Fibroblast of skin of left quadriceps (primary cell): ENCODE results near the gene PCNT.
"Not testable (repeated sequence)": the region's sequence is repeated elsewhere in the genome, so short reads cannot be mapped to it uniquely, and the experiment has no call there.

ENCODE experiments used
- DNase-seq, 2 experiments: peaks; one replicate each; pipeline ENCODE4 v3.0.0-alpha.2; 2013; ENCODE audit warnings: low read depth in 2 of 2

Gene PCNT

GRCh38 chr21:46361176-46361575 is 37.2 kb downstream of the PCNT start:
- no peak for DNase-seq

GRCh38 chr21:46361935-46362334 is 38.0 kb downstream of the PCNT start:
- no peak for DNase-seq

GRCh38 chr21:46362946-46363345 is 39.0 kb downstream of the PCNT start:
- no peak for DNase-seq

GRCh38 chr21:46363698-46364097 is 39.7 kb downstream of the PCNT start:
- no peak for DNase-seq

- no peak for DNase-seq
Observed at GRCh38 chr21:46366091-46366490, 42.1 kb downstream of the PCNT start.

- DNase-seq = no peak
Observed at GRCh38 chr21:46366561-46366960, 42.6 kb downstream of the PCNT start.

GRCh38 chr21:46366966-46367365 is 43.0 kb downstream of the PCNT start:
- no peak for DNase-seq

GRCh38 chr21:46368533-46369285 is 44.8 kb downstream of the PCNT start:
- DNase-seq = no peak

- DNase-seq = no peak
Observed at GRCh38 chr21:46369520-46370235, 45.7 kb downstream of the PCNT start.

- no peak for DNase-seq
Observed at GRCh38 chr21:46371204-46372013, 47.5 kb downstream of the PCNT start.

- no peak for DNase-seq
Observed at GRCh38 chr21:46372014-46372485, 48.1 kb downstream of the PCNT start.

GRCh38 chr21:46372947-46373346 is 49.0 kb downstream of the PCNT start:
- not testable (repeated sequence) for DNase-seq

- no peak for DNase-seq
Observed at GRCh38 chr21:46374761-46375389, 50.9 kb downstream of the PCNT start.

GRCh38 chr21:46375560-46376230 is 51.7 kb downstream of the PCNT start:
- no peak for DNase-seq

- DNase-seq = no peak
Observed at GRCh38 chr21:46376231-46376628, 52.3 kb downstream of the PCNT start.

GRCh38 chr21:46376856-46377453 is 53.0 kb downstream of the PCNT start:
- DNase-seq = no peak

- no peak for DNase-seq
Observed at GRCh38 chr21:46377789-46378188, 53.8 kb downstream of the PCNT start.

- DNase-seq = no peak
Observed at GRCh38 chr21:46379105-46379504, 55.1 kb downstream of the PCNT start.

- DNase-seq = no peak
Observed at GRCh38 chr21:46379691-46380090, 55.7 kb downstream of the PCNT start.

GRCh38 chr21:46381541-46381940 is 57.6 kb downstream of the PCNT start:
- no peak for DNase-seq

- no peak for DNase-seq
Observed at GRCh38 chr21:46384556-46384955, 60.6 kb downstream of the PCNT start.
